NT2/D1 (cell line): Measurements from ENCODE around the gene ACAP3.

Experiments
- YY1 ChIP-seq: IDR thresholded peaks from 2 replicates; pipeline ENCODE4 v1.6.1; 2011; ENCODE audit not compliant: insufficient read length, insufficient read depth
- ZNF274 ChIP-seq: IDR thresholded peaks from 2 replicates; pipeline ENCODE4 v1.6.1; 2011; ENCODE audit warnings: mild to moderate bottlenecking, low read depth, low read length

GRCh38 chr1:1351511-1352427 is 44.0 kb upstream of the ACAP3 start:
- no peak for TF ChIP-seq YY1
- TF ChIP-seq ZNF274: no peak
